Body of pancreas (tissue), 4 donors: ENCODE measurements around the gene WNK2.

Experiments used
- POLR2A ChIP-seq, 3 donors: fragments of 450-650 bp; IDR thresholded peaks; one replicate each; pipeline ENCODE4 v1.6.1; 2016; ENCODE audit warnings: antibody characterized with exemption in 3 of 3, mild to moderate bottlenecking in 2 of 3
- TF ChIP-seq, protein P1 (sequence below), 7 experiments: fragments of 450-650 bp in 4 of 7; fragments of 200-600 bp in 3 of 7; sonication (generic) in 3 of 7; IDR thresholded peaks; one replicate each; pipeline ENCODE4 v1.5.1; 2016 to 2019; ENCODE audit warnings: antibody characterized with exemption in 7 of 7

- TF ChIP-seq, protein P1, sequence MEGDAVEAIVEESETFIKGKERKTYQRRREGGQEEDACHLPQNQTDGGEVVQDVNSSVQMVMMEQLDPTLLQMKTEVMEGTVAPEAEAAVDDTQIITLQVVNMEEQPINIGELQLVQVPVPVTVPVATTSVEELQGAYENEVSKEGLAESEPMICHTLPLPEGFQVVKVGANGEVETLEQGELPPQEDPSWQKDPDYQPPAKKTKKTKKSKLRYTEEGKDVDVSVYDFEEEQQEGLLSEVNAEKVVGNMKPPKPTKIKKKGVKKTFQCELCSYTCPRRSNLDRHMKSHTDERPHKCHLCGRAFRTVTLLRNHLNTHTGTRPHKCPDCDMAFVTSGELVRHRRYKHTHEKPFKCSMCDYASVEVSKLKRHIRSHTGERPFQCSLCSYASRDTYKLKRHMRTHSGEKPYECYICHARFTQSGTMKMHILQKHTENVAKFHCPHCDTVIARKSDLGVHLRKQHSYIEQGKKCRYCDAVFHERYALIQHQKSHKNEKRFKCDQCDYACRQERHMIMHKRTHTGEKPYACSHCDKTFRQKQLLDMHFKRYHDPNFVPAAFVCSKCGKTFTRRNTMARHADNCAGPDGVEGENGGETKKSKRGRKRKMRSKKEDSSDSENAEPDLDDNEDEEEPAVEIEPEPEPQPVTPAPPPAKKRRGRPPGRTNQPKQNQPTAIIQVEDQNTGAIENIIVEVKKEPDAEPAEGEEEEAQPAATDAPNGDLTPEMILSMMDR (IDR thresholded peaks at IDR 0.05): no peak
- no peak for TF ChIP-seq POLR2A (IDR thresholded peaks at IDR 0.05)
Measured at GRCh38 chr9:93295031-93295430, 111.1 kb downstream of the WNK2 start.
